ENCODE data around the gene CUL7. TPM values are rescaled to one million over a fixed set of nuclear protein-coding genes. Genes with fewer than 3 reads are reported as not detected.

CUL7 gene
- total RNA-seq, 4 donors from 2014 or later, result 11.9 to 21.3 (median 15.4) TPM

DNA sequence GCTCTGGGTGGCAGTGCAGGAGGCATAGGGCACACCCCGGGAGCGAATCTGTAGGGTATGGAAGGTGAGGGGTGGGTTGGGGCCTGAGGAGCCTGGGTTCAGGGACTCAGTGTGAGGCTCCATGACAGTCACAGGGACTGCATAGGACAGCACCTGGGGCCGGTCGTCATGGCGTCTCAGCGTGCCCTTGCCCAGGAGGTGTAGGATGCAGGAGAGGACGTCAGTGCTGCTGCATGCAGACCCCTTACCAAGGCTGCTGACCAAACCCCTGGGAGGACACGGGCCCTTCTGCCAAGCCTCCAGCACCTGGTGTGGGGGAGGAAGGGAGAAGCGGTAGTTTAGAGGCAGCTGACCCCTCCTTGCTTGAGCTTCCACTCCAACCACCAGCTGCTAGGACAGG, 15.9 kb downstream of the CUL7 start:
- TF ChIP-seq, protein P1, sequence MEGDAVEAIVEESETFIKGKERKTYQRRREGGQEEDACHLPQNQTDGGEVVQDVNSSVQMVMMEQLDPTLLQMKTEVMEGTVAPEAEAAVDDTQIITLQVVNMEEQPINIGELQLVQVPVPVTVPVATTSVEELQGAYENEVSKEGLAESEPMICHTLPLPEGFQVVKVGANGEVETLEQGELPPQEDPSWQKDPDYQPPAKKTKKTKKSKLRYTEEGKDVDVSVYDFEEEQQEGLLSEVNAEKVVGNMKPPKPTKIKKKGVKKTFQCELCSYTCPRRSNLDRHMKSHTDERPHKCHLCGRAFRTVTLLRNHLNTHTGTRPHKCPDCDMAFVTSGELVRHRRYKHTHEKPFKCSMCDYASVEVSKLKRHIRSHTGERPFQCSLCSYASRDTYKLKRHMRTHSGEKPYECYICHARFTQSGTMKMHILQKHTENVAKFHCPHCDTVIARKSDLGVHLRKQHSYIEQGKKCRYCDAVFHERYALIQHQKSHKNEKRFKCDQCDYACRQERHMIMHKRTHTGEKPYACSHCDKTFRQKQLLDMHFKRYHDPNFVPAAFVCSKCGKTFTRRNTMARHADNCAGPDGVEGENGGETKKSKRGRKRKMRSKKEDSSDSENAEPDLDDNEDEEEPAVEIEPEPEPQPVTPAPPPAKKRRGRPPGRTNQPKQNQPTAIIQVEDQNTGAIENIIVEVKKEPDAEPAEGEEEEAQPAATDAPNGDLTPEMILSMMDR (IDR thresholded peaks at IDR 0.05 in 4 of 5, conservative IDR thresholded peaks at IDR 0.05 in 1 of 5), result no peak
- TF ChIP-seq POLR2A (IDR thresholded peaks at IDR 0.05), result no peak
- H3K27ac ChIP-seq, result peak overlapping the region in 2 of 4 donors; percentile 90 to 93
- in situ Hi-C loops (cut with MboI; ENCODE audit: low sequenced_read_pairs in 4 of 4) (no loop called here), intact Hi-C loops (cut with DNase I; ENCODE audit: low total_unique reads) (no loop called here)
- no peak for DNase-seq
- no peaks in the 10 kb centered on the region for H3K27me3 ChIP-seq
- no peak overlapping the region for H3K4me3 ChIP-seq
- peaks cover 26 to 33% of the 10 kb centered on the region in 2 donors for H3K4me1 ChIP-seq
- peaks cover 0 to 23% of the 10 kb centered on the region in 2 donors for H3K36me3 ChIP-seq
- no peaks in the 10 kb centered on the region for H3K9me3 ChIP-seq
- no peak for ATAC-seq

DNA sequence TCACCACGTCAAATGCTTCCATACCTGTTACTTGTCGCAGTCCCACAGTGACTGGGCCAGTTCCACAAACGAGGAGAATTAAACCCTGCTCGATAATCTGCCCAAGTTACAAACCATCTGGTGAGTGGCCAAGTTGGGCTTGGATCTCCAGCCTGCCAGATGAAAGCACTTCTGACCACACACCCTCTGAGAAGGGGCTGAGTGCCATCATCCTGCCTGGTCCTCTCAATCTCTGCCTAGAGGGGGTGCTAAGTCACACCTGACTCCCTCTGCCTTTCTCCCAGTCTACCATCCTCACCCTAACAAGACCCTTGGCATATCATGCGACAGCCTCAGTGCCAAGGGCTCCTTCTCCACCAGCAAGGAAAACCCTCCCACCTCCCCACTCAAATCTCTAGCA, 16.5 kb downstream of the CUL7 start:
- peak overlapping the region; percentile 82 to 94 (median 92) for H3K27ac ChIP-seq

DNA sequence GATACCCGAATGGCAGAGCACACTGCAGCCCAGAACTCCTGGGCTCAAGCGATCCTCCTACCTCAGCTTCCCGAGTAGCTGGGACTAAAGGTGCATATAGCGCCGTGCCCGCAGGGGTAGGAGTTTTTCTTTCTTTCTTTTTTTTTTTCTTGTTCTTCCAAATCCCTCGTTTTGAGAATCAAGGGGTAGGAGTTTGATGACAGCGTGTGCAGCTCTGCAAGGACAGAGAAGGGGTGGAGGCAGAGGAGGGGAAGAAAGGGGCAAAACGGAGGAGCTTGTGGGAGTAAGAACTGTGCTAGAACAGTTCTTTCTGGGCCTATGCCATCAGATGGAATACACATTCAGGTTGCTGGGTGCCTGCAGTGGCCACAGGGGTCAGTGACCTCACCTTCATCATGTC, 16.9 kb downstream of the CUL7 start:
- Histone ChIP-seq H3K36me3 (peaks cover 0 to 26% of the 10 kb centered on the region in 2 donors), H3K4me1 (peaks cover 26 to 33% of the 10 kb centered on the region in 2 donors), H3K27me3 (no peaks in the 10 kb centered on the region), H3K9me3 (no peaks in the 10 kb centered on the region), H3K4me3 (no peak overlapping the region), H3K27ac (peak overlapping the region; percentile 82 to 94 (median 92))
- TF ChIP-seq, protein P1 (IDR thresholded peaks at IDR 0.05 in 4 of 5, conservative IDR thresholded peaks at IDR 0.05 in 1 of 5), result no peak
- TF ChIP-seq POLR2A (IDR thresholded peaks at IDR 0.05), result no peak
- DNase-seq (no peak), ATAC-seq (no peak)
- in situ Hi-C loops (cut with MboI; ENCODE audit: low sequenced_read_pairs in 4 of 4) (no loop called here), intact Hi-C loops (cut with DNase I; ENCODE audit: low total_unique reads) (loop anchor here (1.0 kb wide), 1 partner anchor 17 kb away; the partner anchor contains the start of gene CUL7)

More for the DNA sequence above, 16.5 kb downstream of the CUL7 start:
- DNase-seq, result peak in 1 of 2 donors; percentile 31
- intact Hi-C loops (cut with DNase I; ENCODE audit: low total_unique reads), result no loop called here
- ATAC-seq, result no peak
- Histone ChIP-seq H3K4me1 (peaks cover 26 to 33% of the 10 kb centered on the region in 2 donors), H3K27me3 (no peaks in the 10 kb centered on the region), H3K4me3 (no peak overlapping the region), H3K36me3 (peaks cover 0 to 21% of the 10 kb centered on the region in 2 donors), H3K9me3 (no peaks in the 10 kb centered on the region)
- TF ChIP-seq, protein P1 (IDR thresholded peaks at IDR 0.05 in 4 of 5, conservative IDR thresholded peaks at IDR 0.05 in 1 of 5), result no peak
- TF ChIP-seq POLR2A (IDR thresholded peaks at IDR 0.05), result no peak
- in situ Hi-C loops (cut with MboI; ENCODE audit: low sequenced_read_pairs in 4 of 4), result no loop called here

DNA sequence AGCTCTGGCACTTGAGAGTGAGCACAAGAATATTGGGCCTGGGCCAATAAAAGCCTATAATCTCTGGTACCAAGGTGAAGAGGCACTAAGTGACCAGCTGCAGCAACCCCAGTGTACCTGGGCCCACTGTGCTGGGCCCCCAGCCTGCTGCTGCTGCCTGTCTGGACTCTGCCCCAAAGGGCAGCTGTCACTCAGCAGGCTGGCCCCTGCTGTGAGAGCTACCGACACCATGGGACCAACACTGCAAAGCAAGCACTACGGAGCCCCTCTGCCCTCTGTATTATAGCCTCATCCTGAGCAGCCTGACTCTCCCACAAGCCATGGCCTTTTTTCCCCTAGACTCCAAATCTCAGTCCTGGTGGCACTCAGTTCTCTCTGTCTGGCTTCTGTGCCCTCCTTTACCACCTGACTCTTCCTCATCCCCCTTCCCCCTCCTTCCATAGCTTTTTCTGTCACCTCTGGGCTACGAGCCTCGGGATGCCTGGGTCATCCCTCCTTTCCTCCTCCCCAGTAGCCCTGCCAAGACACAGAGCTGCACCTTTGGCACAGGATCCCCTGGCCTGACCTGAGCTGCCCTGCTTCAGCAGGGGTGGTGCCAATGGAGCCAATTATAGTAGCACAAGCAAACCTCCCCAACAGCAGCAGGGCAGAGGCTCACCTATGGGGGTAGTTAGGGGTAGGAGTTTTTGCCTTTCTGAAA, 18.0 kb downstream of the CUL7 start:
- H3K4me1 ChIP-seq, result peaks cover 26 to 33% of the 10 kb centered on the region in 2 donors
- no peaks in the 10 kb centered on the region for H3K9me3 ChIP-seq
- TF ChIP-seq, protein P1 (IDR thresholded peaks at IDR 0.05 in 4 of 5, conservative IDR thresholded peaks at IDR 0.05 in 1 of 5), result peak in 2 of 5 experiments; percentile 12 to 20
- TF ChIP-seq POLR2A (IDR thresholded peaks at IDR 0.05), result no peak
- no peaks in the 10 kb centered on the region for H3K27me3 ChIP-seq
- intact Hi-C loops (cut with DNase I; ENCODE audit: low total_unique reads) (loop anchor here (1.0 to 2.0 kb wide), 2 partner anchors 18 to 21 kb away; partner anchors contain the start of genes CUL7 and KLHDC3), in situ Hi-C loops (cut with MboI; ENCODE audit: low sequenced_read_pairs in 4 of 4) (no loop called here)
- ATAC-seq, result peak; percentile 94 to 98
- H3K36me3 ChIP-seq, result peaks cover 0 to 36% of the 10 kb centered on the region in 2 donors
- peak overlapping the region; percentile 82 to 94 (median 92) for H3K27ac ChIP-seq
- DNase-seq, result peak; percentile 87 to 97
- H3K4me3 ChIP-seq, result no peak overlapping the region
